ENCODE results near the gene ZNF569. TPM values are rescaled to one million over a fixed set of nuclear protein-coding genes. Genes with fewer than 3 reads are reported as not detected.
A peak's percentile ranks its signal among the peaks of the same experiment; 100 is the strongest.

ZNF569 gene
- total RNA-seq, 4 donors from 2014 or later: 2.7 to 7.8 (median 4.6) TPM

DNA sequence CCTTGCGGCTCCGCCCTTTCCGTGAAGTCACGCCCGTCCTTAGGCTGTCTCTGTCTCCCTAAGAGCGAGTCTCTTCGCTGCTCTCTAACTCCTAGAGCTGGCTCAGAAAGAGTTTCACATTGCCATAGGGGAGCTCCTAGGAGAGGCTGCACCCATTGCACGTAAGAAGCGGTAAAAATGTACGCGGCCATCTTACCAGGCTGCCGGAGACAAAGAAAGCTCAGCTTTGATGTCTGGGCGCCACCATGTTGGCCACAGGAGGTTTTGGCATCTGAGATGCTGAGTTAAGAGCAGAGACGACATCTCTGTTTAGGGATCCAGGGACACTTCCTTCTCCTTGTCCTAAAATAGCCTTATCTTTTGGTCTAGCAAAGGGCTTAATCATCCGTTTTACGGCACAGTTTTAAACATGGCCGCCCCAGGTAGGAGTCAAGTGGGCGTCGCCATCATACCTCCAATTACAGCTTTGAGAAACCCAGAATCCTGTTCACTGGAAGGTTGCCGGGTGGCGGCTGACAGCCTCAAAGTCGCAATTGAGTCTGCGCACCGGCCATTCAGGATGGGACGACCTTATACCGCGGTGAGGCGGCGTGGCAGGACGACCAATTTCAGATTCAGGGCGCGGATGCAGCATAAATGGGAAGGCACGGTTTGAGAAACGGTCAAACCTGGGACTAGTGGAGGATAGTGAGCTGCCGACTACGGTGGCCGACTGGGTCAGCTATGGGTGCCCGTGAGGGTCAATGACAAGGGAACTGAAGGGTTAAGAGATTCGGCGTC is 39.3 kb upstream of the ZNF569 start, which contains the start of gene ZNF793:
ZNF793 (plus strand) TSS at position 553 of the 780 bp plus-strand sequence. CDS start 16,501 bp downstream, outside the sequence.
- peaks cover 4% of the 10 kb centered on the region for H3K9me3 ChIP-seq
- peaks cover 21% of the 10 kb centered on the region for H3K36me3 ChIP-seq
- H3K27me3 ChIP-seq: no peaks in the 10 kb centered on the region
- under 1% methylated on average over 30 of the region's 40 CpGs for WGBS
- peak within 1 kb of the TSS; percentile 97 for H3K27ac ChIP-seq
- H3K4me3 ChIP-seq: peak within 1 kb of the TSS; percentile 64
- peaks cover 10% of the 10 kb centered on the region for H3K4me1 ChIP-seq
- TF ChIP-seq, protein P1, sequence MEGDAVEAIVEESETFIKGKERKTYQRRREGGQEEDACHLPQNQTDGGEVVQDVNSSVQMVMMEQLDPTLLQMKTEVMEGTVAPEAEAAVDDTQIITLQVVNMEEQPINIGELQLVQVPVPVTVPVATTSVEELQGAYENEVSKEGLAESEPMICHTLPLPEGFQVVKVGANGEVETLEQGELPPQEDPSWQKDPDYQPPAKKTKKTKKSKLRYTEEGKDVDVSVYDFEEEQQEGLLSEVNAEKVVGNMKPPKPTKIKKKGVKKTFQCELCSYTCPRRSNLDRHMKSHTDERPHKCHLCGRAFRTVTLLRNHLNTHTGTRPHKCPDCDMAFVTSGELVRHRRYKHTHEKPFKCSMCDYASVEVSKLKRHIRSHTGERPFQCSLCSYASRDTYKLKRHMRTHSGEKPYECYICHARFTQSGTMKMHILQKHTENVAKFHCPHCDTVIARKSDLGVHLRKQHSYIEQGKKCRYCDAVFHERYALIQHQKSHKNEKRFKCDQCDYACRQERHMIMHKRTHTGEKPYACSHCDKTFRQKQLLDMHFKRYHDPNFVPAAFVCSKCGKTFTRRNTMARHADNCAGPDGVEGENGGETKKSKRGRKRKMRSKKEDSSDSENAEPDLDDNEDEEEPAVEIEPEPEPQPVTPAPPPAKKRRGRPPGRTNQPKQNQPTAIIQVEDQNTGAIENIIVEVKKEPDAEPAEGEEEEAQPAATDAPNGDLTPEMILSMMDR (IDR thresholded peaks at IDR 0.05): no peak
- TF ChIP-seq POLR2A (IDR thresholded peaks at IDR 0.05): no peak
- no peak for TF ChIP-seq EP300 (IDR thresholded peaks at IDR 0.05)
- peak in 1 of 3 donors; percentile 80 for TF ChIP-seq POLR2AphosphoS5 (IDR thresholded peaks at IDR 0.05)
- peak; percentile 77 to 83 for DNase-seq (ENCODE audit: low spot score in 2 of 2)

DNA sequence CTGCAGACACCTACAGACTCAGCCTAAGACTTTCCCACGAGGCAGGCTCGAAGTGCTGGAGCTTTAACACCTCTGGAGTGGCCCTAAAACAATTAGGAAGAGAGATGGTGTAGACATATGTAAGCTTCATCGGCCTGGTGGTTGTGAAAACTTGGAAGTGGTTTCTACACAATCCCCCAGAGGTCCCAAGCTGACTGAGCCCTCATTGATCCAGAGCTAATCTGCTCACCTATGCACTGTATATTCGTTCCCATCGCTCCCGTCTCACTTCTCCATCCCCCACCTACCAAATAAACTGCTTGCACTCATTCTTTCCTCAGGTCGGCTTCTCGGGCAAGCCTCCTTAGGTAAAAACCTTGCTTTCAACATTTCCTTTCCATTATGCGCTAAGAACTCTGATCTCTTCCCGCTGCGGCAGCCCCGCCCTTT is 38.7 kb upstream of the ZNF569 start:
- 1% methylated on average over 12 of the region's 12 CpGs for WGBS
- Histone ChIP-seq H3K4me1 (peaks cover 10% of the 10 kb centered on the region), H3K27me3 (no peaks in the 10 kb centered on the region), H3K36me3 (peaks cover 15% of the 10 kb centered on the region), H3K9me3 (peaks cover 4% of the 10 kb centered on the region), H3K27ac (peak overlapping the region; percentile 97), H3K4me3 (peak overlapping the region; percentile 64)
- TF ChIP-seq POLR2AphosphoS5 (IDR thresholded peaks at IDR 0.05): no peak
- no peak for TF ChIP-seq EP300 (IDR thresholded peaks at IDR 0.05)
- TF ChIP-seq POLR2A (IDR thresholded peaks at IDR 0.05): no peak
- TF ChIP-seq, protein P1 (IDR thresholded peaks at IDR 0.05): no peak
- no peak for DNase-seq (ENCODE audit: low spot score in 2 of 2)

DNA sequence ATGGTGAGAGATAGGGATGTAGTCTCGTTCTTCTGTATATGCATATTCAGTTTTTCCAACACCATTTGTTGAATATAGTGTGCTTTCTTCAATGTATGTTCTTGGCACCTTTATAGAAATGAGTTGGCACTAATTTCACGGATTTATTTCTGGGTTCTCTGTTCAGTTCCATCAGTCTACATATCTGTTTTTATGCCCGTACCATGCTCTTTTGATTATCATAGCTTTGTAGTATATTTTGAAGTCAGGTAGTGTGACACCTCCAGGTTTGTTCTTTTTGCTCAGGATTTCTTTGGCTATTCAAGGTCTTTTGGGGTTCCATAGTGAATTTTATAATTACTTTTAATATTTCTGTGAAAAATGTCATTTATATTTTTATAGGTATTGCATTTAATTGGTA is 25.0 kb upstream of the ZNF569 start:
- peaks cover 76% of the 10 kb centered on the region for H3K9me3 ChIP-seq
- TF ChIP-seq EP300 (IDR thresholded peaks at IDR 0.05) (no peak), POLR2AphosphoS5 (IDR thresholded peaks at IDR 0.05) (no peak), POLR2A (IDR thresholded peaks at IDR 0.05) (no peak)
- TF ChIP-seq, protein P1 (IDR thresholded peaks at IDR 0.05): no peak

DNA sequence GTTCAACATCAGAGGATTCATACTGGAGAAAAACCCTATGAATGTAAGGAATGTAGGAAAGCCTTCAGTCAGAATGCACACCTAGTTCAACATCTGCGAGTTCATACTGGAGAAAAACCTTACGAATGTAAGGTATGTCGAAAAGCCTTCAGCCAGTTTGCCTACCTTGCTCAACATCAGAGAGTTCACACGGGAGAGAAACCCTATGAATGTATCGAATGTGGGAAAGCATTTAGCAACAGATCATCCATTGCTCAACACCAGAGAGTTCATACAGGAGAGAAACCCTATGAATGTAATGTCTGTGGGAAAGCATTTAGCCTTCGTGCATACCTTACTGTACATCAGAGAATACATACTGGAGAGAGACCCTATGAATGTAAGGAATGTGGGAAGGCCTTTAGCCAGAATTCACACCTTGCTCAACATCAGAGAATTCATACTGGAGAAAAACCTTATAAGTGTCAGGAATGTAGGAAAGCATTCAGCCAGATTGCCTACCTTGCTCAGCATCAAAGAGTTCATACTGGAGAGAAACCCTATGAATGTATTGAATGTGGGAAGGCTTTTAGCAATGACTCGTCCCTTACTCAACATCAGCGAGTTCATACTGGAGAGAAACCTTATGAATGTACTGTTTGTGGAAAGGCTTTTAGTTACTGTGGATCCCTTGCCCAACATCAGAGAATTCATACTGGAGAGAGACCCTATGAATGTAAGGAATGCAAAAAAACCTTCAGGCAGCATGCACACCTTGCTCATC is 17.3 kb upstream of the ZNF569 start:
- Histone ChIP-seq H3K36me3 (peaks cover 58% of the 10 kb centered on the region), H3K4me1 (no peaks in the 10 kb centered on the region), H3K27ac (no peak overlapping the region), H3K4me3 (no peak overlapping the region), H3K9me3 (peaks cover 81% of the 10 kb centered on the region), H3K27me3 (no peaks in the 10 kb centered on the region)
- WGBS: 97% methylated on average over 8 of the region's 8 CpGs
- TF ChIP-seq POLR2AphosphoS5 (IDR thresholded peaks at IDR 0.05) (no peak), POLR2A (IDR thresholded peaks at IDR 0.05) (no peak), EP300 (IDR thresholded peaks at IDR 0.05) (no peak)
- TF ChIP-seq, protein P1 (IDR thresholded peaks at IDR 0.05): no peak
- no peak for DNase-seq (ENCODE audit: low spot score in 2 of 2)

More for the DNA sequence above, 25.0 kb upstream of the ZNF569 start:
- Histone ChIP-seq H3K36me3 (no peaks in the 10 kb centered on the region), H3K4me1 (no peaks in the 10 kb centered on the region), H3K27me3 (no peaks in the 10 kb centered on the region), H3K27ac (no peak overlapping the region), H3K4me3 (no peak overlapping the region)
- DNase-seq (ENCODE audit: low spot score in 2 of 2): no peak
- WGBS: 75% methylated on average over 3 of the region's 3 CpGs

DNA sequence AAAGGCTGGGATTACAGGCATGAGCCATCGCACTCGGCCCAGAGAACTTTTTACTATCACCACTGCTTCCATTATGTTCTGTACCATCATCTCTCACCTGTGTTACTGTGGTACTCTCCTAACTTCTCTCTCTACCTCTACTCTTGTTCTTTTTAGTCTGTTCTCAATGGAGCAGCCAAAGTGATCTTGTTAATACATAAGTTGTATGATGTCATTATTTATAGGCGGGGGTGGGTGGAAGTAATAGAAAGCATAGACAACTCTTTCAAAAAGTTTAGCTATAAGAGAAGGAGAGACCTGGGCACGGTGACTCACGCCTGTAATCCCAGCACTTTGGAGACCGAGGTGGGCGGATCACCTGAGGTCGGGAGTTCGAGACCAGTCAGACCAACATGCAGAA is 4.9 kb upstream of the ZNF569 start:
- Histone ChIP-seq H3K4me1 (peaks cover 16% of the 10 kb centered on the region), H3K9me3 (peaks cover 30% of the 10 kb centered on the region), H3K36me3 (peaks cover 35% of the 10 kb centered on the region), H3K27me3 (no peaks in the 10 kb centered on the region), H3K27ac (no peak overlapping the region), H3K4me3 (no peak overlapping the region)
- DNase-seq (ENCODE audit: low spot score in 2 of 2): no peak
- 99% methylated on average over 9 of the region's 9 CpGs for WGBS
- TF ChIP-seq, protein P1 (IDR thresholded peaks at IDR 0.05): no peak
- TF ChIP-seq POLR2AphosphoS5 (IDR thresholded peaks at IDR 0.05) (no peak), POLR2A (IDR thresholded peaks at IDR 0.05) (no peak), EP300 (IDR thresholded peaks at IDR 0.05) (no peak)
